Measurements from ENCODE around the gene ALKBH1. TPM values are rescaled to one million over a fixed set of nuclear protein-coding genes. Genes with fewer than 3 reads are reported as not detected.

The ALKBH1 gene
- total and polyA plus RNA-seq, 2 of the 13 experiments (the other 11 are each of a cell fraction or from before 2014, with no cell fraction given), result 12.5 to 14.3 TPM

- TF ChIP-seq, protein P1, sequence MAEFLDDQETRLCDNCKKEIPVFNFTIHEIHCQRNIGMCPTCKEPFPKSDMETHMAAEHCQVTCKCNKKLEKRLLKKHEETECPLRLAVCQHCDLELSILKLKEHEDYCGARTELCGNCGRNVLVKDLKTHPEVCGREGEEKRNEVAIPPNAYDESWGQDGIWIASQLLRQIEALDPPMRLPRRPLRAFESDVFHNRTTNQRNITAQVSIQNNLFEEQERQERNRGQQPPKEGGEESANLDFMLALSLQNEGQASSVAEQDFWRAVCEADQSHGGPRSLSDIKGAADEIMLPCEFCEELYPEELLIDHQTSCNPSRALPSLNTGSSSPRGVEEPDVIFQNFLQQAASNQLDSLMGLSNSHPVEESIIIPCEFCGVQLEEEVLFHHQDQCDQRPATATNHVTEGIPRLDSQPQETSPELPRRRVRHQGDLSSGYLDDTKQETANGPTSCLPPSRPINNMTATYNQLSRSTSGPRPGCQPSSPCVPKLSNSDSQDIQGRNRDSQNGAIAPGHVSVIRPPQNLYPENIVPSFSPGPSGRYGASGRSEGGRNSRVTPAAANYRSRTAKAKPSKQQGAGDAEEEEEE (CRISPR knock-in tag; IDR thresholded peaks at IDR 0.05; ENCODE audit: borderline replicate concordance), result no peak
- 0 out of 2 replicates have a peak, but pooled peaks have one; percentile 67 for TF ChIP-seq ZNF224 (CRISPR knock-in tag; IDR thresholded peaks at IDR 0.05)
- TF ChIP-seq HOXA5 (CRISPR knock-in tag; IDR thresholded peaks at IDR 0.05), result peak; percentile 68; the same call in 1 of the 2 replicates
- TF ChIP-seq TFDP1 (CRISPR knock-in tag; IDR thresholded peaks at IDR 0.05; ENCODE audit: borderline replicate concordance), result 0 out of 2 replicates have a peak, but pooled peaks have one; percentile 17
- TF ChIP-seq REXO4 (CRISPR knock-in tag; IDR thresholded peaks at IDR 0.05; ENCODE audit: borderline replicate concordance), result no peak
- no peak for TF ChIP-seq SP2 (CRISPR knock-in tag; IDR thresholded peaks at IDR 0.05)
- TF ChIP-seq ZNF784 (CRISPR knock-in tag; IDR thresholded peaks at IDR 0.05; ENCODE audit: borderline replicate concordance), result peak; percentile 31; the same call in 1 of the 2 replicates
- TF ChIP-seq REPIN1 (CRISPR knock-in tag; IDR thresholded peaks at IDR 0.05; ENCODE audit: borderline replicate concordance, low read depth), result 0 out of 2 replicates have a peak, but pooled peaks have one; percentile 58
- TF ChIP-seq GZF1 (CRISPR knock-in tag; IDR thresholded peaks at IDR 0.05), result peak; percentile 86; the same call in 1 of the 2 replicates
- TF ChIP-seq, protein P2, sequence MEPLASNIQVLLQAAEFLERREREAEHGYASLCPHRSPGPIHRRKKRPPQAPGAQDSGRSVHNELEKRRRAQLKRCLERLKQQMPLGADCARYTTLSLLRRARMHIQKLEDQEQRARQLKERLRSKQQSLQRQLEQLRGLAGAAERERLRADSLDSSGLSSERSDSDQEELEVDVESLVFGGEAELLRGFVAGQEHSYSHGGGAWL (CRISPR knock-in tag; IDR thresholded peaks at IDR 0.05), result peak; percentile 64
- no peak for TF ChIP-seq ZNF720 (CRISPR knock-in tag; IDR thresholded peaks at IDR 0.05)
- TF ChIP-seq, protein P3, sequence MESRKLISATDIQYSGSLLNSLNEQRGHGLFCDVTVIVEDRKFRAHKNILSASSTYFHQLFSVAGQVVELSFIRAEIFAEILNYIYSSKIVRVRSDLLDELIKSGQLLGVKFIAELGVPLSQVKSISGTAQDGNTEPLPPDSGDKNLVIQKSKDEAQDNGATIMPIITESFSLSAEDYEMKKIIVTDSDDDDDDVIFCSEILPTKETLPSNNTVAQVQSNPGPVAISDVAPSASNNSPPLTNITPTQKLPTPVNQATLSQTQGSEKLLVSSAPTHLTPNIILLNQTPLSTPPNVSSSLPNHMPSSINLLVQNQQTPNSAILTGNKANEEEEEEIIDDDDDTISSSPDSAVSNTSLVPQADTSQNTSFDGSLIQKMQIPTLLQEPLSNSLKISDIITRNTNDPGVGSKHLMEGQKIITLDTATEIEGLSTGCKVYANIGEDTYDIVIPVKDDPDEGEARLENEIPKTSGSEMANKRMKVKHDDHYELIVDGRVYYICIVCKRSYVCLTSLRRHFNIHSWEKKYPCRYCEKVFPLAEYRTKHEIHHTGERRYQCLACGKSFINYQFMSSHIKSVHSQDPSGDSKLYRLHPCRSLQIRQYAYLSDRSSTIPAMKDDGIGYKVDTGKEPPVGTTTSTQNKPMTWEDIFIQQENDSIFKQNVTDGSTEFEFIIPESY (CRISPR knock-in tag; IDR thresholded peaks at IDR 0.05), result no peak
- no peak for TF ChIP-seq PAWR (CRISPR knock-in tag; IDR thresholded peaks at IDR 0.05; ENCODE audit: borderline replicate concordance)
- TF ChIP-seq, protein P4, sequence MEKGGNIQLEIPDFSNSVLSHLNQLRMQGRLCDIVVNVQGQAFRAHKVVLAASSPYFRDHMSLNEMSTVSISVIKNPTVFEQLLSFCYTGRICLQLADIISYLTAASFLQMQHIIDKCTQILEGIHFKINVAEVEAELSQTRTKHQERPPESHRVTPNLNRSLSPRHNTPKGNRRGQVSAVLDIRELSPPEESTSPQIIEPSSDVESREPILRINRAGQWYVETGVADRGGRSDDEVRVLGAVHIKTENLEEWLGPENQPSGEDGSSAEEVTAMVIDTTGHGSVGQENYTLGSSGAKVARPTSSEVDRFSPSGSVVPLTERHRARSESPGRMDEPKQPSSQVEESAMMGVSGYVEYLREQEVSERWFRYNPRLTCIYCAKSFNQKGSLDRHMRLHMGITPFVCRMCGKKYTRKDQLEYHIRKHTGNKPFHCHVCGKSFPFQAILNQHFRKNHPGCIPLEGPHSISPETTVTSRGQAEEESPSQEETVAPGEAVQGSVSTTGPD (CRISPR knock-in tag; IDR thresholded peaks at IDR 0.05), result no peak
- no peak for TF ChIP-seq ZNF619 (CRISPR knock-in tag; IDR thresholded peaks at IDR 0.05)
- TF ChIP-seq CHCHD3 (CRISPR knock-in tag; IDR thresholded peaks at IDR 0.05), result no peak
- TF ChIP-seq ZKSCAN8 (CRISPR knock-in tag; IDR thresholded peaks at IDR 0.05; ENCODE audit: borderline replicate concordance), result no peak
- no peak for TF ChIP-seq ZNF138 (CRISPR knock-in tag; IDR thresholded peaks at IDR 0.05; ENCODE audit: low read depth)
- no peak for TF ChIP-seq MNT (IDR thresholded peaks at IDR 0.05)
These were observed at the start of gene ALKBH1, which contains the start of gene SLIRP (continued) for GRCh38 chr14:77707724-77708408.
